IgD-negative memory B cell (primary cell): ENCODE measurements around the gene IER3. TPM values are rescaled to one million over a fixed set of nuclear protein-coding genes. Genes with fewer than 3 reads are reported as not detected.

ENCODE experiments used
- H3K27ac Mint-ChIP-seq, 3 donors: one replicate each; pipeline ENCODE4 v1.8.0; 2020 to 2022; ENCODE audit warnings: mild to moderate bottlenecking in 3 of 3, mixed read lengths in 3 of 3, moderate library complexity in 1 of 3
- H3K27me3 Mint-ChIP-seq: one replicate; pipeline ENCODE4 v1.8.0; 2021; ENCODE audit warnings: mixed read lengths
- H3K36me3 Mint-ChIP-seq: one replicate; pipeline ENCODE4 v1.8.0; 2020; ENCODE audit warnings: mild to moderate bottlenecking, mixed read lengths
- H3K4me1 Mint-ChIP-seq, 3 donors: one replicate each; pipeline ENCODE4 v1.8.0; 2020 to 2022; ENCODE audit warnings: mixed read lengths in 3 of 3, mild to moderate bottlenecking in 1 of 3
- H3K4me3 Mint-ChIP-seq, 4 donors: one replicate each; pipeline ENCODE4 v1.8.0; 2020 to 2022; ENCODE audit warnings: mild to moderate bottlenecking in 4 of 4, mixed read lengths in 4 of 4, moderate library complexity in 3 of 4
- H3K9me3 Mint-ChIP-seq, 3 donors: one replicate each; pipeline ENCODE4 v1.8.0; 2020 to 2021; ENCODE audit warnings: mixed read lengths in 3 of 3, mild to moderate bottlenecking in 1 of 3
- polyA plus RNA-seq: library from polyadenylated mRNA; unstranded; fragments of 300-500 nt; fragmentation: Illumina TruSeq; gene quantifications from one replicate; pipeline ENCODE4 v1.2.3, GENCODE V29; 2021

The IER3 gene
- polyA plus RNA-seq, 1 donor from 2014 or later: 0.73 TPM

- H3K27me3 Mint-ChIP-seq: no peaks in the 10 kb centered on the region
- H3K27ac Mint-ChIP-seq: peak overlapping the region; percentile 36 to 90 (median 89)
- no peaks in the 10 kb centered on the region for H3K36me3 Mint-ChIP-seq
- no peaks in the 10 kb centered on the region for H3K9me3 Mint-ChIP-seq
- H3K4me1 Mint-ChIP-seq: peaks cover 13 to 28% (median 20%) of the 10 kb centered on the region in 3 donors
- H3K4me3 Mint-ChIP-seq: peak overlapping the region; percentile 79 to 94 (median 90)
Measured at GRCh38 chr6:30743099-30744053, 971 bp downstream of the IER3 start.

- Mint-ChIP-seq H3K27ac (peak within 1 kb of the TSS; percentile 36 to 90 (median 89)), H3K4me3 (peak within 1 kb of the TSS; percentile 79 to 94 (median 90)), H3K4me1 (peaks cover 16 to 31% (median 23%) of the 10 kb centered on the region in 3 donors), H3K27me3 (no peaks in the 10 kb centered on the region), H3K36me3 (no peaks in the 10 kb centered on the region), H3K9me3 (no peaks in the 10 kb centered on the region)
Measured at GRCh38 chr6:30742316-30743098, 1.8 kb downstream of the IER3 start, which contains the start of gene FLOT1. FLOT1 (minus strand) TSS chr6:30742687; CDS start chr6:30742189, 498 bp downstream.

- H3K36me3 Mint-ChIP-seq: no peaks in the 10 kb centered on the region
- peak overlapping the region in 2 of 3 donors; percentile 58 to 61 for H3K27ac Mint-ChIP-seq
- H3K4me3 Mint-ChIP-seq: peak overlapping the region; percentile 79 to 94 (median 90)
- peaks cover 23 to 37% (median 29%) of the 10 kb centered on the region in 3 donors for H3K4me1 Mint-ChIP-seq
- no peaks in the 10 kb centered on the region for H3K9me3 Mint-ChIP-seq
- no peaks in the 10 kb centered on the region for H3K27me3 Mint-ChIP-seq
Measured at GRCh38 chr6:30741789-30742315, 2.5 kb downstream of the IER3 start.

- H3K36me3 Mint-ChIP-seq: no peaks in the 10 kb centered on the region
- no peaks in the 10 kb centered on the region for H3K27me3 Mint-ChIP-seq
- H3K9me3 Mint-ChIP-seq: no peaks in the 10 kb centered on the region
- peak overlapping the region in 2 of 3 donors; percentile 61 to 80 for H3K27ac Mint-ChIP-seq
- H3K4me1 Mint-ChIP-seq: peaks cover 27 to 44% (median 33%) of the 10 kb centered on the region in 3 donors
- H3K4me3 Mint-ChIP-seq: peak overlapping the region; percentile 79 to 94 (median 90)
Measured at GRCh38 chr6:30741063-30741779, 3.1 kb downstream of the IER3 start.

- H3K36me3 Mint-ChIP-seq: no peaks in the 10 kb centered on the region
- H3K27me3 Mint-ChIP-seq: peaks cover 1% of the 10 kb centered on the region
- peak overlapping the region in 1 of 3 donors; percentile 3 for H3K27ac Mint-ChIP-seq
- peaks cover 34 to 51% (median 40%) of the 10 kb centered on the region in 3 donors for H3K4me1 Mint-ChIP-seq
- H3K4me3 Mint-ChIP-seq: peak overlapping the region in 2 of 4 donors; percentile 56 to 79
- no peaks in the 10 kb centered on the region for H3K9me3 Mint-ChIP-seq
Measured at GRCh38 chr6:30740540-30740870, 3.8 kb downstream of the IER3 start.

GRCh38 chr6:30738532-30738931, 5.8 kb downstream of the IER3 start:
- H3K4me3 Mint-ChIP-seq: peak overlapping the region in 1 of 4 donors; percentile 71
- H3K27me3 Mint-ChIP-seq: peaks cover 1% of the 10 kb centered on the region
- H3K36me3 Mint-ChIP-seq: no peaks in the 10 kb centered on the region
- no peak overlapping the region for H3K27ac Mint-ChIP-seq
- H3K9me3 Mint-ChIP-seq: no peaks in the 10 kb centered on the region
- H3K4me1 Mint-ChIP-seq: peaks cover 32 to 48% (median 38%) of the 10 kb centered on the region in 3 donors

- Mint-ChIP-seq H3K4me3 (peak overlapping the region; percentile 44 to 85 (median 73)), H3K9me3 (no peaks in the 10 kb centered on the region), H3K4me1 (peaks cover 27 to 36% (median 30%) of the 10 kb centered on the region in 3 donors), H3K27me3 (peaks cover 1% of the 10 kb centered on the region), H3K36me3 (no peaks in the 10 kb centered on the region), H3K27ac (peak overlapping the region; percentile 40 to 96 (median 60))
Measured at GRCh38 chr6:30735668-30736314, 8.6 kb downstream of the IER3 start.

GRCh38 chr6:30732237-30732943, 12.0 kb downstream of the IER3 start:
- H3K27ac Mint-ChIP-seq: no peak overlapping the region

GRCh38 chr6:30730601-30731435, 13.5 kb downstream of the IER3 start:
- Mint-ChIP-seq H3K27ac (peak overlapping the region in 2 of 3 donors; percentile 10 to 76), H3K27me3 (no peaks in the 10 kb centered on the region), H3K9me3 (no peaks in the 10 kb centered on the region), H3K4me3 (peak overlapping the region in 1 of 4 donors; percentile 68), H3K36me3 (no peaks in the 10 kb centered on the region), H3K4me1 (peaks cover 14 to 18% (median 16%) of the 10 kb centered on the region in 3 donors)

More at GRCh38 chr6:30732237-30732943, 12.0 kb downstream of the IER3 start:
- Mint-ChIP-seq H3K4me3 (no peak overlapping the region), H3K36me3 (no peaks in the 10 kb centered on the region), H3K9me3 (no peaks in the 10 kb centered on the region), H3K4me1 (peaks cover 24 to 31% (median 31%) of the 10 kb centered on the region in 3 donors), H3K27me3 (peaks cover 1% of the 10 kb centered on the region)

GRCh38 chr6:30727920-30728553, 16.3 kb downstream of the IER3 start:
- Mint-ChIP-seq H3K27me3 (no peaks in the 10 kb centered on the region), H3K36me3 (peaks cover 3% of the 10 kb centered on the region), H3K4me3 (no peak overlapping the region), H3K4me1 (peaks cover 22 to 29% (median 26%) of the 10 kb centered on the region in 3 donors), H3K9me3 (no peaks in the 10 kb centered on the region), H3K27ac (peak overlapping the region in 2 of 3 donors; percentile 31 to 82)

- Mint-ChIP-seq H3K27ac (peak overlapping the region in 1 of 3 donors; percentile 53), H3K27me3 (no peaks in the 10 kb centered on the region), H3K4me3 (peak overlapping the region in 1 of 4 donors; percentile 52), H3K36me3 (peaks cover 3% of the 10 kb centered on the region), H3K4me1 (peaks cover 26 to 37% (median 34%) of the 10 kb centered on the region in 3 donors), H3K9me3 (no peaks in the 10 kb centered on the region)
Measured at GRCh38 chr6:30726506-30727413, 17.6 kb downstream of the IER3 start.
